OCI-LY7 (cell line): ENCODE results near the gene CARD18. TPM values are rescaled to one million over a fixed set of nuclear protein-coding genes. Genes with fewer than 3 reads are reported as not detected.

ENCODE experiments used
- BruUV-seq: library from RNA; stranded (reverse); fragments of 400-500 nt; replicated peaks from 2 replicates; lab custom pipeline; 2021; lab: Mats Ljungman, UMichigan
- CTCF ChIA-PET: fragments of 300-600 bp; sonication (Branson Sonifier 250); formaldehyde crosslinking; loops from one replicate; lab custom pipeline; 2022; ENCODE audit warnings: antibody characterized with exemption; ENCODE audit not compliant: unreplicated experiment; lab: Charles Lee
- POLR2A ChIA-PET: fragments of 300-600 bp; sonication (Branson Sonifier 250); formaldehyde crosslinking; loops from one replicate; lab custom pipeline; 2022; ENCODE audit warnings: antibody characterized with exemption; lab: Charles Lee
- DNase-seq: peaks from one replicate; pipeline ENCODE4 v3.0.0-alpha.2; 2015; ENCODE audit warnings: low spot score
- H2AFZ ChIP-seq: fragments of 200-600 bp; sonication (generic), shearing (Covaris generic); 2 replicates; pipeline ENCODE4 v1.6.1; 2014; ENCODE audit warnings: mild to moderate bottlenecking, antibody characterized with exemption, low read length, moderate library complexity
- H3K27ac ChIP-seq: fragments of 200-600 bp; sonication (generic); 2 replicates; pipeline ENCODE4 v1.5.1; 2014; ENCODE audit warnings: mixed run types, low read depth, mild to moderate bottlenecking, moderate library complexity, low read length, inconsistent platforms; ENCODE audit not compliant: poor library complexity, severe bottlenecking
- H3K36me3 ChIP-seq: fragments of 200-600 bp; sonication (generic); 2 replicates; pipeline ENCODE4 v1.6.1; 2014; ENCODE audit warnings: mild to moderate bottlenecking, antibody characterized with exemption, low read length, moderate library complexity, mixed read lengths; ENCODE audit not compliant: insufficient read depth
- H3K4me1 ChIP-seq: fragments of 200-600 bp; sonication (generic); 2 replicates; pipeline ENCODE4 v1.5.1; 2014; ENCODE audit warnings: mild to moderate bottlenecking, low read length; ENCODE audit not compliant: insufficient read depth, poor library complexity, severe bottlenecking
- H3K4me2 ChIP-seq: fragments of 200-600 bp; sonication (generic); 2 replicates; pipeline ENCODE4 v1.6.1; 2014; ENCODE audit warnings: mild to moderate bottlenecking, low read length
- H3K4me3 ChIP-seq: fragments of 200-600 bp; sonication (generic); 2 replicates; pipeline ENCODE4 v1.5.1; 2014; ENCODE audit warnings: mild to moderate bottlenecking, low read depth, low read length; ENCODE audit not compliant: poor library complexity, severe bottlenecking
- H3K79me2 ChIP-seq: fragments of 200-600 bp; sonication (generic); 2 replicates; pipeline ENCODE4 v1.6.1; 2016; ENCODE audit warnings: low read depth, mild to moderate bottlenecking, low read length, moderate library complexity, mixed read lengths; ENCODE audit not compliant: insufficient read depth
- H3K9me2 ChIP-seq: fragments of 200-600 bp; sonication (generic); 2 replicates; pipeline ENCODE4 v1.6.1; 2016; ENCODE audit warnings: mild to moderate bottlenecking, low read length, mixed read lengths; ENCODE audit not compliant: insufficient read depth
- H3K9me3 ChIP-seq: fragments of 200-600 bp; sonication (generic); 2 replicates; pipeline ENCODE4 v1.6.1; 2014; ENCODE audit warnings: mild to moderate bottlenecking, mixed run types, low read length, mixed read lengths
- H4K20me1 ChIP-seq: fragments of 200-600 bp; sonication (generic); 2 replicates; pipeline ENCODE4 v1.6.1; 2014; ENCODE audit warnings: mild to moderate bottlenecking, antibody characterized with exemption, low read length, moderate library complexity, mixed read lengths; ENCODE audit not compliant: insufficient read depth
- EZH2phosphoT487 ChIP-seq: fragments of 200-600 bp; sonication (generic); IDR thresholded peaks from 2 replicates; pipeline ENCODE4 v1.6.1; 2018; ENCODE audit warnings: low read depth, borderline replicate concordance, mild to moderate bottlenecking, mixed run types, antibody characterized with exemption, low read length, moderate library complexity, mixed read lengths
- intact Hi-C: fragments of 100-400 bp; cut with micrococcal nuclease; formaldehyde crosslinking; loops from one replicate; pipeline ENCODE4 v1.10.0; 2022; ENCODE audit not compliant: unreplicated experiment
- total RNA-seq, 2 experiments: library from RNA; depleted of rRNA in 1 of 2; stranded (reverse); fragments of >200 nt in 1 of 2; shearing (Covaris generic) in 1 of 2; gene quantifications; 2 replicates each; pipeline ENCODE4 v1.2.3, GENCODE V29; 2014 to 2022
- TF ChIP-seq, protein P1 (sequence below): fragments of 200-600 bp; sonication (generic); conservative IDR thresholded peaks from 2 replicates; pipeline ENCODE4 v1.5.1; 2014; ENCODE audit warnings: mild to moderate bottlenecking, antibody characterized with exemption, low read length, moderate library complexity, mixed read lengths

The CARD18 gene
- total RNA-seq, 2 experiments from 2014 or later = not detected

- Histone ChIP-seq H3K4me2 (no peak overlapping the region), H3K36me3 (no peaks in the 10 kb centered on the region), H3K9me2 (no peaks in the 10 kb centered on the region), H2AFZ (no peak overlapping the region), H3K27ac (no peak overlapping the region), H3K9me3 (no peaks in the 10 kb centered on the region), H4K20me1 (no peaks in the 10 kb centered on the region), H3K4me1 (no peaks in the 10 kb centered on the region), H3K79me2 (no peaks in the 10 kb centered on the region), H3K4me3 (no peak overlapping the region)
- no peak for TF ChIP-seq EZH2phosphoT487
- TF ChIP-seq, protein P1, sequence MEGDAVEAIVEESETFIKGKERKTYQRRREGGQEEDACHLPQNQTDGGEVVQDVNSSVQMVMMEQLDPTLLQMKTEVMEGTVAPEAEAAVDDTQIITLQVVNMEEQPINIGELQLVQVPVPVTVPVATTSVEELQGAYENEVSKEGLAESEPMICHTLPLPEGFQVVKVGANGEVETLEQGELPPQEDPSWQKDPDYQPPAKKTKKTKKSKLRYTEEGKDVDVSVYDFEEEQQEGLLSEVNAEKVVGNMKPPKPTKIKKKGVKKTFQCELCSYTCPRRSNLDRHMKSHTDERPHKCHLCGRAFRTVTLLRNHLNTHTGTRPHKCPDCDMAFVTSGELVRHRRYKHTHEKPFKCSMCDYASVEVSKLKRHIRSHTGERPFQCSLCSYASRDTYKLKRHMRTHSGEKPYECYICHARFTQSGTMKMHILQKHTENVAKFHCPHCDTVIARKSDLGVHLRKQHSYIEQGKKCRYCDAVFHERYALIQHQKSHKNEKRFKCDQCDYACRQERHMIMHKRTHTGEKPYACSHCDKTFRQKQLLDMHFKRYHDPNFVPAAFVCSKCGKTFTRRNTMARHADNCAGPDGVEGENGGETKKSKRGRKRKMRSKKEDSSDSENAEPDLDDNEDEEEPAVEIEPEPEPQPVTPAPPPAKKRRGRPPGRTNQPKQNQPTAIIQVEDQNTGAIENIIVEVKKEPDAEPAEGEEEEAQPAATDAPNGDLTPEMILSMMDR = no peak
- BruUV-seq = no TSS peak
- POLR2A ChIA-PET = interaction anchor here (0.7 kb wide), 1 partner anchor 16 kb away, joined by 3 read pairs; no protein-coding TSS in a partner anchor
- no peak for DNase-seq
- intact Hi-C loops = no loop called here
- CTCF ChIA-PET = no interaction called here
These were observed 28.2 kb downstream of the CARD18 start for GRCh38 chr11:105111145-105111944.

DNA sequence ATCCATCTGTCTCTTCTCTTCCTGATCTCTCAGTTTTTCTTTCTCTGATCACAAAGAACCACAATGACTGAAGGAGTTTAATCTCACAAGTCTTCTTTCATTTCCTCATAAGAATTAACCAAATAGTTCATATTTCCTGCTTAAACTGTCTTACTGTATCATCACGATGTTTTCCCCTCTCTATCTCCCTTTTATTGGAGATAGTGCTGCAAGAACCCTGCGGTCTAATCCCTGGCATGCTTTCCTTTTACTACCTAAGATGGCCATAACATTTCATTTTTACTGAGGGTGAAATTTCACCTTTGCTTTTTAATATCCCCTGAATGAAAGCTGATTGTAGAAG, 28.9 kb downstream of the CARD18 start:
- no peak for TF ChIP-seq EZH2phosphoT487
- TF ChIP-seq, protein P1 = no peak
- Histone ChIP-seq H4K20me1 (no peaks in the 10 kb centered on the region), H3K9me2 (no peaks in the 10 kb centered on the region), H3K9me3 (no peaks in the 10 kb centered on the region), H3K36me3 (no peaks in the 10 kb centered on the region), H2AFZ (no peak overlapping the region), H3K27ac (no peak overlapping the region), H3K4me1 (no peaks in the 10 kb centered on the region), H3K4me3 (no peak overlapping the region), H3K79me2 (no peaks in the 10 kb centered on the region), H3K4me2 (no peak overlapping the region)
- intact Hi-C loops = no loop called here
- POLR2A ChIA-PET = interaction anchor here (0.7 kb wide), 1 partner anchor 16 kb away, joined by 3 read pairs; no protein-coding TSS in a partner anchor
- no TSS peak for BruUV-seq
- CTCF ChIA-PET = no interaction called here
- DNase-seq = no peak
